VCaP (cell line): ENCODE data around the gene ACY1.

Experiments
- H3K27ac ChIP-seq: fragments of 450-650 bp; 2 replicates; pipeline ENCODE4 v1.5.1; 2017
- CTCF ChIP-seq: fragments of 450-650 bp; conservative IDR thresholded peaks from 2 replicates; pipeline ENCODE4 v1.5.1; 2017; ENCODE audit warnings: mild to moderate bottlenecking, moderate library complexity

The ACY1 gene

GRCh38 chr3:51938780-51939425 is 44.4 kb upstream of the ACY1 start:
- TF ChIP-seq CTCF = no peak
- no peak overlapping the region for H3K27ac ChIP-seq

GRCh38 chr3:51940648-51941462 is 42.5 kb upstream of the ACY1 start:
- peak overlapping the region; percentile 89 for H3K27ac ChIP-seq
- no peak for TF ChIP-seq CTCF

GRCh38 chr3:51941463-51941797 is 41.9 kb upstream of the ACY1 start:
- H3K27ac ChIP-seq = peak overlapping the region; percentile 89
- TF ChIP-seq CTCF = no peak

- H3K27ac ChIP-seq = peak within 1 kb of the TSS; percentile 89
- TF ChIP-seq CTCF = peak; percentile 100
These were observed 41.3 kb upstream of the ACY1 start, which contains the start of the genes PARP3 and RRP9 for GRCh38 chr3:51941798-51942602. PARP3 (plus strand) TSS chr3:51942363; CDS start chr3:51943356, 993 bp downstream. RRP9 (minus strand) TSS chr3:51941904; CDS start chr3:51941867, 37 bp downstream.

- H3K27ac ChIP-seq = peak overlapping the region; percentile 89
- TF ChIP-seq CTCF = no peak
These were observed 40.5 kb upstream of the ACY1 start for GRCh38 chr3:51942603-51943450.

GRCh38 chr3:51943451-51944391 is 39.6 kb upstream of the ACY1 start:
- H3K27ac ChIP-seq = peak overlapping the region; percentile 89; the same call in 1 of the 2 replicates
- TF ChIP-seq CTCF = no peak
